ACC112 (cell line): Measurements from ENCODE around the gene SPDEF.

Experiments used
- H2AFZ ChIP-seq: fragments of 200-600 bp; sonication (generic); one replicate; pipeline ENCODE4 v1.6.0; 2017; ENCODE audit warnings: antibody characterized with exemption, low read length; ENCODE audit not compliant: unreplicated experiment
- H3K27ac ChIP-seq: fragments of 200-600 bp; sonication (generic); 2 replicates; pipeline ENCODE4 v1.5.1; 2014; ENCODE audit warnings: low read depth, mild to moderate bottlenecking, antibody characterized with exemption, low read length, moderate library complexity
- H3K27me3 ChIP-seq: fragments of 200-600 bp; sonication (generic); 2 replicates; pipeline ENCODE4 v1.6.1; 2014; ENCODE audit warnings: mild to moderate bottlenecking, antibody characterized with exemption, low read length, moderate library complexity, mixed read lengths; ENCODE audit not compliant: insufficient read depth
- H3K36me3 ChIP-seq: fragments of 200-600 bp; sonication (generic); 2 replicates; pipeline ENCODE4 v1.6.1; 2016; ENCODE audit warnings: mild to moderate bottlenecking, antibody characterized with exemption, low read length, moderate library complexity, mixed read lengths; ENCODE audit not compliant: insufficient read depth
- H3K4me1 ChIP-seq: fragments of 200-600 bp; sonication (generic); one replicate; pipeline ENCODE4 v1.6.1; 2016; ENCODE audit warnings: low read length, mixed read lengths; ENCODE audit not compliant: insufficient read depth, unreplicated experiment, control insufficient read depth
- H3K4me3 ChIP-seq: fragments of 200-600 bp; sonication (generic); 2 replicates; pipeline ENCODE4 v1.5.1; 2014; ENCODE audit warnings: mild to moderate bottlenecking, low read depth, low read length
- H3K79me2 ChIP-seq: fragments of 200-600 bp; sonication (generic); one replicate; pipeline ENCODE4 v1.6.0; 2016; ENCODE audit warnings: low read length; ENCODE audit not compliant: control insufficient read depth, unreplicated experiment, insufficient read depth

Gene SPDEF

DNA sequence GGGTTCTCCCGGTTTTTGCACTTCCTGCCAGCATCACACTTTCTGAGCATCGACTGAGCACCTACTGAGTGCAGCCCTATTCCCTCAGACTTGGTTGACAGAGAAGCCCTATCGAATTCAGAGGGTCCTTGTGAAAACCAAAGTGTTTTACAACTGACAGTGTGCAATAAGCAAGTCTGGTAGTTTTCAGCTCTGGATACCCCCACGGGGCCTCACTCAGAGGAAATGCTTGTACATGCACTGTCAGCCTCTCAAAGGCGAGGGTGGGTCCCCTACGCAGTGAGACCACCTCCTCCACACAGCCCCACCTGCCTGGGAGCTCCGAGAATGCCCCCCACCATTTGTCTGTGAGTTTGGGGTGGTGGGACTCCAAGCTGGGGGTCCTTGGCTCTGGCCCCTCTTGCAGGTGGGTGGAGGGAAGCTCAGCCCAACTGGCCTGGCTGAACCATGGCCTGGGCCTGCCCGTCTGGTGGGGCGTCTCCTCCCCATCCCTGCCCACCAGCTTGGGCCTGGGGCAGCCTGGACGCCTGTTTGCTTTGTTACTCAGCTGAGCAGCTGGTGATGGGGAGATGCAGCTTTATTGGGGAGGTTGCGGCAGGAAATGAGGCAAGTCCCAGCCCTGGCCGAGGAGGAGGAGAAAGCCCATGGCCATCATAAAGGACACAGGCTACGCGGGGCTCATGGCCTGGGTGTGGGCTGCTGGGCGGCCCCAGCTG, 1.7 kb downstream of the SPDEF start:
- no peak overlapping the region for H3K27ac ChIP-seq
- no peak overlapping the region for H2AFZ ChIP-seq
- no peaks in the 10 kb centered on the region for H3K27me3 ChIP-seq
- no peaks in the 10 kb centered on the region for H3K4me1 ChIP-seq
- H3K79me2 ChIP-seq = no peaks in the 10 kb centered on the region
- no peak overlapping the region for H3K4me3 ChIP-seq
- no peaks in the 10 kb centered on the region for H3K36me3 ChIP-seq

DNA sequence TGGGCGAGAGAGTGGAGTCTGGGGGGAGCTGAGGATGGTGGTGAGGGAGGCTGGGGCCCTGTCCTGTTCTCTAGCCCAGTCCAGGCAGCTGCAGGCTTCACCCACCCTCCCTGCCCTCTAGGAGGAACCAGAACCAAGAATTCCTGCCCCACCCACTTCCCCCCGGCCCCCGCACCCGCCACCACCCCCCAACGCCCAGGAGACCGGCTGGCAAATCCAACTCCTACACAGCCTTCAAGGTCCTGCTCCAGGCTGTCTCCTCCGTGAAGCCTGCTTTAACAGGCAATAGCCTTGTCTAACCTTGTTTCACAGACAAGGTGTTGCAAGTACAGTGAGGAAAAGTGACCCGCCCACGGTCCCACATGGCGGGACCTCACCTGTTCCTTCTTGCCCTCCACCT, 2.4 kb downstream of the SPDEF start:
- Histone ChIP-seq H3K4me1 (no peaks in the 10 kb centered on the region), H2AFZ (no peak overlapping the region), H3K4me3 (no peak overlapping the region), H3K27me3 (no peaks in the 10 kb centered on the region), H3K27ac (no peak overlapping the region), H3K79me2 (no peaks in the 10 kb centered on the region), H3K36me3 (no peaks in the 10 kb centered on the region)

DNA sequence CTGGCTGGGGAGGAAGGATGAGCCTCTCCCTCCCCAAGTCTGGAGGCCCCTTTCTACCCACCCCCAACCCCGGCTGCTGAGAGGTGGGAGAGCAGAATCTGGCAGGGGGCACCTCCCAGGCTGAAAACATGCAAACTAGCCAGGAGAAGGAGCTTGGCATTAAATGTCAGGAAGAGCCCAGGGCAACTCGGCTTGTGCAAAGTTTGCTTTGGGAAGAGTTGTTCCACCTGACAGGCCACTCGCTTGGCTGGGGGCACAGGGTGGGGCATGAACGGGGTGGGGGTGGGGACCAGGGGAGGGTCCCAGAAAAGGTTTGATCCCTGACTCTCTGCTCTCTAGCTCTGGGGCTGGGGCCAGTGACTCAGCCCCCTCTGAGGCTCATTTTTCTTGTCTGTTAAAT, 3.0 kb downstream of the SPDEF start:
- Histone ChIP-seq H3K36me3 (no peaks in the 10 kb centered on the region), H3K79me2 (no peaks in the 10 kb centered on the region), H3K4me1 (no peaks in the 10 kb centered on the region), H3K4me3 (no peak overlapping the region), H2AFZ (no peak overlapping the region), H3K27me3 (no peaks in the 10 kb centered on the region), H3K27ac (no peak overlapping the region)

DNA sequence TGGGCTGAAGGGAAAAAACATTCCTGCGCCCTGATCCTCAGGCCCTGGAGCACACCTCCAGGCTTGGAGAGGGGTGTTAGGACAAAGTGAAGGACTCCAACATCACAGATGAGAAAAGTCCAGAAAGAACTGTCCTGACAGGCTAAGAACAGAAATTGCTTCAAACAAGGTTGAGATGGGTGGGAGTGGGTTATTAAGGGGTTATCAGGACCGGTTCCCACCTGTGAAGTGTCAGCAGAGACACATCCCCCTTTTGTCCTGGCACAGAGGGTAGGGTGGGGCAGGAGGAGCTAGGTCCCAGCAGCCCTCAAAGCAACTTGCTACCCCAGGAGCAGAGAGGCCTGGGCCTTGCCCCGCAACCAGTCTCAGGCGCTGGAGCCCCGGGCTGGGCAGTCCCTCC, 3.5 kb downstream of the SPDEF start:
- H3K4me1 ChIP-seq = no peaks in the 10 kb centered on the region
- H2AFZ ChIP-seq = no peak overlapping the region
- no peak overlapping the region for H3K4me3 ChIP-seq
- H3K27me3 ChIP-seq = no peaks in the 10 kb centered on the region
- no peak overlapping the region for H3K27ac ChIP-seq
- H3K36me3 ChIP-seq = no peaks in the 10 kb centered on the region
- H3K79me2 ChIP-seq = no peaks in the 10 kb centered on the region

GRCh38 chr6:34551720-34552119, 4.4 kb downstream of the SPDEF start:
- no peaks in the 10 kb centered on the region for H3K4me1 ChIP-seq
- H3K27me3 ChIP-seq = no peaks in the 10 kb centered on the region
- no peaks in the 10 kb centered on the region for H3K36me3 ChIP-seq
- H2AFZ ChIP-seq = no peak overlapping the region
- H3K4me3 ChIP-seq = no peak overlapping the region
- H3K27ac ChIP-seq = no peak overlapping the region
- H3K79me2 ChIP-seq = no peaks in the 10 kb centered on the region

DNA sequence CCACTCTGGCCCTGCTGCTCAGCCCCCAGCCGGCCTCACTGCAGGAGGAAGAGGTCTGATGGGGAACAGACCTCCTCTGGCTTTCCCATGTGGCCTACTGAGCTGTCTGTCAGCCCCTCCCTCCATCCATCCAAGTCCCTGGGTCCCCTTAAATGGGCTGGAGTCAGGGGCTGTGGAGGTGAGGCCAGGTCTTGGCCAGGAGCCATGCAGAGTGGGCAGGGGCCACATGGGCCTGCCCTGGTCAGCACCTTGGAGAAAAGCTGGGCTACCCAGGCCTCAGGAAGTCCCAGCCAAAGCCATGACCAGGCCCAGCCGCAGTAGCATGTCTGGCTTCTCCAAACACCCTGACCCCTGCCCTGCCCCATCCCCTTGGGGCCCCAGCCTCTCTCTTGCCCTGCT, 6.3 kb downstream of the SPDEF start:
- Histone ChIP-seq H3K4me3 (no peak overlapping the region), H3K27ac (no peak overlapping the region), H3K27me3 (no peaks in the 10 kb centered on the region), H3K79me2 (no peaks in the 10 kb centered on the region), H2AFZ (no peak overlapping the region), H3K36me3 (no peaks in the 10 kb centered on the region), H3K4me1 (no peaks in the 10 kb centered on the region)

- H3K36me3 ChIP-seq = no peaks in the 10 kb centered on the region
- no peak overlapping the region for H2AFZ ChIP-seq
- no peak overlapping the region for H3K27ac ChIP-seq
- no peaks in the 10 kb centered on the region for H3K27me3 ChIP-seq
- H3K4me3 ChIP-seq = no peak overlapping the region
- peaks cover 3% of the 10 kb centered on the region for H3K4me1 ChIP-seq
- H3K79me2 ChIP-seq = no peaks in the 10 kb centered on the region
These were observed 6.9 kb downstream of the SPDEF start for GRCh38 chr6:34549026-34549803.

DNA sequence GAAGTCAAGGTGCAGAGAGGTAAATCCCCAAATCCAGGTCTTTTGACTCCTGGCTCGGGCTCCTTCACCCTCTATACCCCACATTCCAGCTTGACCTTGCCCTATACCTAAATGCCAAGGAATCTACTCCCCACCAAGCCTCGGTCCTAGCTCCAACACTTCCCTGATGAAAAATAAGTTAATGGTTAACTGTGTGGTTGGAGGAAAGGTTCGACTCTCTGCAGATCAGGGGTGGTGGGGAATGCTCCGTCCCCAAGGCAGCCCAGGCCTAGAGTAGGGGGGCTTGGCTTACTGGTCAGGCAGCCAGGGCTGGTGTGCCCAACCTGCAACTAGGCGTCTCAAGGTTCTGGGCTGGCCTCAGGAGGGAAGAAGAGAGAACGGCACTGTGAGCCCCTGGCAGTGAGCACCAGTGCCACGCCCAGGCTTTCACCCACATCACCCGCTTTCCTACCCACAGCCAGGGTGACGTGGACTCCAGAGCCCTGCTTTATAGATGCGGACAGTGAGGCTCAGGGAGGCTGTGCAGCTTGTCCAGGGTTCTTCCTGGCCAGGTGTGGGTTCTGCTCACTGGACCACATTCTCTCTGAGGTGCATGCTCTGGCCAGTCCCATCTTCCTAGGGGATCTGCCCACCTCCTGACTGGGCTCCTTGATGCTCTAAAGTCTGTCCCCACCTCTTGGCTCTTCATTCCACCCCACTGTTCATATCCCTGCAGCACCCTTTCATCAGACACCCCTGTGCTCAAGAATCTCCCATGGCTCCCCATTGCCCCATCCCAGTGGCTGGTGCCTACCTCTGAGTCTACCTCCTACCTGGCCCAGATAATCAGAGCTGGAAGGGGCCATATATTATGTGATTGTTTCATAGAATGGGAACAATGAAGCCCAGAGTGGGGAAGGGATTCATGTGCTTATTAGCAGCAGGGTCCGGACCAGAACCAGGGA, 8.2 kb downstream of the SPDEF start:
- no peaks in the 10 kb centered on the region for H3K36me3 ChIP-seq
- H2AFZ ChIP-seq = no peak overlapping the region
- H3K27me3 ChIP-seq = no peaks in the 10 kb centered on the region
- no peak overlapping the region for H3K27ac ChIP-seq
- peaks cover 15% of the 10 kb centered on the region for H3K4me1 ChIP-seq
- H3K79me2 ChIP-seq = no peaks in the 10 kb centered on the region
- no peak overlapping the region for H3K4me3 ChIP-seq

GRCh38 chr6:34546551-34547321, 9.4 kb downstream of the SPDEF start:
- no peaks in the 10 kb centered on the region for H3K27me3 ChIP-seq
- no peaks in the 10 kb centered on the region for H3K36me3 ChIP-seq
- no peaks in the 10 kb centered on the region for H3K79me2 ChIP-seq
- H3K4me1 ChIP-seq = peaks cover 15% of the 10 kb centered on the region
- H3K4me3 ChIP-seq = no peak overlapping the region
- no peak overlapping the region for H3K27ac ChIP-seq
- no peak overlapping the region for H2AFZ ChIP-seq
